ENCODE measurements around the gene MND1. TPM values are rescaled to one million over a fixed set of nuclear protein-coding genes. Genes with fewer than 3 reads are reported as not detected.
A peak's percentile ranks its signal among the peaks of the same experiment; 100 is the strongest.

MND1 gene
- total RNA-seq (2022) (19.8 and 21.8 TPM in 2 replicates), Bru-seq, nascent RNA (percentile 77 among the genes with signal in this experiment), BruChase-seq, experiment 1, labeled RNA remaining after a 2-hour chase (percentile 71 among the genes with signal in this experiment), BruChase-seq, experiment 2, labeled RNA remaining after a 6-hour chase (percentile 63 among the genes with signal in this experiment)
- long read RNA-seq, transcript MND1-201 (8 exons, 968 nt): major isoform, 28 of 31 reads
- long read RNA-seq, partial matches to known transcripts: 0 of 31 reads
- long read RNA-seq, other reads (novel, unspliced or antisense): 2 of 31 reads

GRCh38 chr4:153344131-153345011, at the start of gene MND1:
TSS of gene MND1 (plus strand) at chr4:153344688. CDS start at chr4:153344738, 50 bp downstream.
- Mint-ChIP-seq H3K4me3 (ENCODE audit: unreplicated experiment) (peak within 1 kb of the TSS; percentile 81), H3K36me3 (ENCODE audit: insufficient read depth, unreplicated experiment) (peaks cover 5% of the 10 kb centered on the region), H3K9me3 (ENCODE audit: unreplicated experiment) (no peaks in the 10 kb centered on the region), H3K27ac (ENCODE audit: unreplicated experiment) (peak within 1 kb of the TSS; percentile 82), H3K4me1 (ENCODE audit: low read depth, unreplicated experiment) (peaks cover 20% of the 10 kb centered on the region), H3K27me3 (ENCODE audit: insufficient read depth, unreplicated experiment) (no peaks in the 10 kb centered on the region)
- H3K36me3 ChIP-seq (ENCODE audit: control insufficient read depth, insufficient read depth, low read length): no peaks in the 10 kb centered on the region
- intact Hi-C loops (cut with micrococcal nuclease; ENCODE audit: unreplicated experiment): loop anchor here (1.0 to 2.0 kb wide), 6 partner anchors 88 to 406 kb away; no protein-coding TSS in a partner anchor
- H3K9me3 ChIP-seq: no peaks in the 10 kb centered on the region
- no peaks in the 10 kb centered on the region for H3K27me3 ChIP-seq (replicated peaks; ENCODE audit: control insufficient read depth, insufficient read depth, low read length)
- peak; percentile 62 to 95 for TF ChIP-seq CTCF (IDR thresholded peaks at IDR 0.05; ENCODE audit: insufficient read depth in 1 of 2, low read depth in 1 of 2, low read length in 1 of 2, severe bottlenecking in 1 of 2, unreplicated experiment in 1 of 2)
- ChIA-PET CTCF (interaction anchor here (0.7 to 1.8 kb wide), 2 partner anchors 201 to 208 kb away, joined by 6 to 8 read pairs; no protein-coding TSS in a partner anchor), POLR2A (no interaction called here)
- BruUV-seq (replicated peaks): TSS peak; percentile 59
- H3K4me1 ChIP-seq: peaks cover 17% of the 10 kb centered on the region
- H3K4me3 ChIP-seq (ENCODE audit: low read depth, low read length): peak within 1 kb of the TSS; percentile 88
- DNase-seq: peak; percentile 89 to 94

GRCh38 chr4:153295131-153295755, 49.2 kb upstream of the MND1 start:
- Mint-ChIP-seq H3K36me3 (ENCODE audit: insufficient read depth, unreplicated experiment) (peaks cover 21% of the 10 kb centered on the region), H3K4me3 (ENCODE audit: unreplicated experiment) (no peak overlapping the region), H3K27me3 (ENCODE audit: insufficient read depth, unreplicated experiment) (no peaks in the 10 kb centered on the region), H3K27ac (ENCODE audit: unreplicated experiment) (no peak overlapping the region), H3K4me1 (ENCODE audit: low read depth, unreplicated experiment) (peaks cover 8% of the 10 kb centered on the region), H3K9me3 (ENCODE audit: unreplicated experiment) (peaks cover 11% of the 10 kb centered on the region)
- Histone ChIP-seq H3K9me3 (peaks cover 4% of the 10 kb centered on the region), H3K27me3 (replicated peaks; ENCODE audit: control insufficient read depth, insufficient read depth, low read length) (no peaks in the 10 kb centered on the region), H3K36me3 (ENCODE audit: control insufficient read depth, insufficient read depth, low read length) (no peaks in the 10 kb centered on the region), H3K4me1 (no peaks in the 10 kb centered on the region), H3K4me3 (ENCODE audit: low read depth, low read length) (no peak overlapping the region)
- ChIA-PET CTCF (no interaction called here), POLR2A (no interaction called here)
- intact Hi-C loops (cut with micrococcal nuclease; ENCODE audit: unreplicated experiment): no loop called here
- no peak for TF ChIP-seq CTCF (IDR thresholded peaks at IDR 0.05; ENCODE audit: insufficient read depth in 1 of 2, low read depth in 1 of 2, low read length in 1 of 2, severe bottlenecking in 1 of 2, unreplicated experiment in 1 of 2)
- BruUV-seq (replicated peaks): TSS peak; percentile 35
- no peak for DNase-seq
